Measurements from ENCODE around the gene COG4. TPM values are rescaled to one million over a fixed set of nuclear protein-coding genes. Genes with fewer than 3 reads are reported as not detected.

The COG4 gene
- total RNA-seq, 1 experiment from 2014 or later: 35.5 TPM

GRCh38 chr16:70483426-70483825 is 39.9 kb downstream of the COG4 start:
- H3K4me1 ChIP-seq (ENCODE audit: insufficient read depth, low read length): peaks cover 15% of the 10 kb centered on the region
- no peaks in the 10 kb centered on the region for H3K79me2 ChIP-seq (ENCODE audit: low read length)
- no peak overlapping the region for H3K27ac ChIP-seq (ENCODE audit: low read length)
- H2AFZ ChIP-seq (ENCODE audit: low read length): no peak overlapping the region
- H4K20me1 ChIP-seq (ENCODE audit: low read length): no peaks in the 10 kb centered on the region
- H3K9ac ChIP-seq (ENCODE audit: low read length): no peak overlapping the region
- H3K27me3 ChIP-seq (ENCODE audit: low read length): no peaks in the 10 kb centered on the region
- no peaks in the 10 kb centered on the region for H3K9me3 ChIP-seq (ENCODE audit: low read length)
- H3K4me2 ChIP-seq (ENCODE audit: low read length): no peak overlapping the region
- H3K36me3 ChIP-seq (ENCODE audit: low read depth, low read length): peaks cover 4% of the 10 kb centered on the region
- TF ChIP-seq EZH2 (IDR thresholded peaks at IDR 0.05; ENCODE audit: low read length, unreplicated experiment) (no peak), CTCF (conservative IDR thresholded peaks at IDR 0.05; ENCODE audit: low read depth, low read length) (no peak), EZH2phosphoT487 (IDR thresholded peaks at IDR 0.05; ENCODE audit: borderline replicate concordance, low read length) (no peak)
- intact Hi-C loops (cut with micrococcal nuclease): no loop called here
- H3K4me3 ChIP-seq (ENCODE audit: low read length): no peak overlapping the region
- ATAC-seq (no peak), DNase-seq (no peak)
- POLR2A ChIA-PET (ENCODE audit: unreplicated experiment): no interaction called here
- CTCF ChIA-PET: no interaction called here
- H3K9me2 ChIP-seq (replicated peaks; ENCODE audit: low read length): no peaks in the 10 kb centered on the region
- no TSS peak for BruUV-seq (replicated peaks)
- no peaks in the 10 kb centered on the region for H3F3A ChIP-seq (ENCODE audit: low read length, unreplicated experiment)

- H3K79me2 ChIP-seq (ENCODE audit: low read length): no peaks in the 10 kb centered on the region
- H3K4me3 ChIP-seq (ENCODE audit: low read length): no peak overlapping the region
- H4K20me1 ChIP-seq (ENCODE audit: low read length): no peaks in the 10 kb centered on the region
- no peak overlapping the region for H2AFZ ChIP-seq (ENCODE audit: low read length)
- H3K36me3 ChIP-seq (ENCODE audit: low read depth, low read length): peaks cover 4% of the 10 kb centered on the region
- no peaks in the 10 kb centered on the region for H3K9me3 ChIP-seq (ENCODE audit: low read length)
- intact Hi-C loops (cut with micrococcal nuclease): no loop called here
- peak overlapping the region; percentile 65 for H3K27ac ChIP-seq (ENCODE audit: low read length)
- TF ChIP-seq CTCF (conservative IDR thresholded peaks at IDR 0.05; ENCODE audit: low read depth, low read length) (no peak), EZH2phosphoT487 (IDR thresholded peaks at IDR 0.05; ENCODE audit: borderline replicate concordance, low read length) (no peak), EZH2 (IDR thresholded peaks at IDR 0.05; ENCODE audit: low read length, unreplicated experiment) (no peak)
- no peaks in the 10 kb centered on the region for H3F3A ChIP-seq (ENCODE audit: low read length, unreplicated experiment)
- ChIA-PET CTCF (interaction anchor here (0.5 kb wide), 1 partner anchor 234 kb away, joined by 5 read pairs; no protein-coding TSS in a partner anchor), POLR2A (ENCODE audit: unreplicated experiment) (no interaction called here)
- H3K27me3 ChIP-seq (ENCODE audit: low read length): no peaks in the 10 kb centered on the region
- peak; percentile 17 for DNase-seq
- BruUV-seq (replicated peaks): no TSS peak
- H3K9me2 ChIP-seq (replicated peaks; ENCODE audit: low read length): no peaks in the 10 kb centered on the region
- peaks cover 13% of the 10 kb centered on the region for H3K4me1 ChIP-seq (ENCODE audit: insufficient read depth, low read length)
- no peak overlapping the region for H3K4me2 ChIP-seq (ENCODE audit: low read length)
- no peak overlapping the region for H3K9ac ChIP-seq (ENCODE audit: low read length)
- ATAC-seq: peak; percentile 55
These were observed 40.7 kb downstream of the COG4 start for GRCh38 chr16:70482624-70483023.

- BruUV-seq (replicated peaks): no TSS peak
- Histone ChIP-seq H3K4me3 (ENCODE audit: low read length) (no peak overlapping the region), H3K4me2 (ENCODE audit: low read length) (no peak overlapping the region), H2AFZ (ENCODE audit: low read length) (no peak overlapping the region), H3K36me3 (ENCODE audit: low read depth, low read length) (peaks cover 4% of the 10 kb centered on the region), H3K27ac (ENCODE audit: low read length) (peak overlapping the region; percentile 65), H3K9me2 (replicated peaks; ENCODE audit: low read length) (no peaks in the 10 kb centered on the region), H3K9ac (ENCODE audit: low read length) (no peak overlapping the region), H3F3A (ENCODE audit: low read length, unreplicated experiment) (no peaks in the 10 kb centered on the region), H4K20me1 (ENCODE audit: low read length) (no peaks in the 10 kb centered on the region), H3K27me3 (ENCODE audit: low read length) (no peaks in the 10 kb centered on the region), H3K4me1 (ENCODE audit: insufficient read depth, low read length) (peaks cover 13% of the 10 kb centered on the region), H3K9me3 (ENCODE audit: low read length) (no peaks in the 10 kb centered on the region), H3K79me2 (ENCODE audit: low read length) (no peaks in the 10 kb centered on the region)
- DNase-seq (peak; percentile 70), ATAC-seq (peak; percentile 91)
- POLR2A ChIA-PET (ENCODE audit: unreplicated experiment): interaction anchor here (0.7 kb wide), 1 partner anchor 278 kb away, joined by 4 read pairs; no protein-coding TSS in a partner anchor
- no peak for TF ChIP-seq CTCF (conservative IDR thresholded peaks at IDR 0.05; ENCODE audit: low read depth, low read length)
- no peak for TF ChIP-seq EZH2phosphoT487 (IDR thresholded peaks at IDR 0.05; ENCODE audit: borderline replicate concordance, low read length)
- no peak for TF ChIP-seq EZH2 (IDR thresholded peaks at IDR 0.05; ENCODE audit: low read length, unreplicated experiment)
- intact Hi-C loops (cut with micrococcal nuclease): no loop called here
- CTCF ChIA-PET: interaction anchor here (0.6 kb wide), 1 partner anchor 145 kb away, joined by 4 read pairs; no protein-coding TSS in a partner anchor
These were observed 41.3 kb downstream of the COG4 start for GRCh38 chr16:70481929-70482536.
